ENCODE results near the gene GTF2I.
"Not testable (repeated sequence)": the region's sequence is repeated elsewhere in the genome, so short reads cannot be mapped to it uniquely, and the experiment has no call there.

Gene GTF2I

DNA sequence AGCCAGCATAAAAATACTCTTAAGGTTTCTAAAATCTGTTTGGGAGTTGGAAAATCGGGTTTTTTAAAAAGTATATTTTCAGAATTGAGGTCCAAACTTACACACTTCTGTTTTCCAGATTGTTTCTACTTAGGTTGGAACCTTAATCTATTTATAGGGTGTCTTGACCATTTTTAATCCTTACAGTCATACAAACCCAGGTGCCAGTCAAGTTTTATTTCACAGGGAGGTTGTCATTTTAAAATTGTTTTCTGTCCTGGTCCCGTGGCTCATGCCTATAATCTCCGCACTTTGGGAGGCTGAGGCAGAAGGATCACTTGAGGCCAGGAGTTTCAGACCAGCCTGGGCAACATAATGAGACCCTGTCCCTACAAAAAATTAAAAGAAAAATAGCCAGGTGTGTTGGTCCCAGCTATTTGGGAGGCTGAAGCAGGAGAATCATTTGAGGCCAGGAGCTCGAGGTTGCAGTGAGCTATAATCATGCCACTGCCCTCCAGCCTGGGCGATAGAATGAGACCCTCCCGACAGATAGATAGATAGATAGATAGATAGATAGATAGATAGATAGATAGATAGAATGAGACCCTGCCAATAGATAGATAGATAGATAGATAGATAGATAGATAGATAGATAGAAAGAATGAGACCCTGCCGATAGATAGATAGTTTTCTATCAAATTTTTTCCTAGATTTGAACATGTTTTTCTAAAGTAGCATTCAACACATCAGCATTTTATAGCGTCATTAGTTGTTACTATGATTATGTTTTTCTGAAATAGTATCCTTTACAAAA, 69.0 kb downstream of the GTF2I start:
- Mint-ChIP-seq H3K9me3 (no peaks in the 10 kb centered on the region), H3K27ac (peak overlapping the region in 1 of 2 donors; percentile 60), H3K4me1 (no peaks in the 10 kb centered on the region), H3K27me3 (no peaks in the 10 kb centered on the region), H3K4me3 (no peak overlapping the region)
- ATAC-seq (no peak), DNase-seq (no peak)

DNA sequence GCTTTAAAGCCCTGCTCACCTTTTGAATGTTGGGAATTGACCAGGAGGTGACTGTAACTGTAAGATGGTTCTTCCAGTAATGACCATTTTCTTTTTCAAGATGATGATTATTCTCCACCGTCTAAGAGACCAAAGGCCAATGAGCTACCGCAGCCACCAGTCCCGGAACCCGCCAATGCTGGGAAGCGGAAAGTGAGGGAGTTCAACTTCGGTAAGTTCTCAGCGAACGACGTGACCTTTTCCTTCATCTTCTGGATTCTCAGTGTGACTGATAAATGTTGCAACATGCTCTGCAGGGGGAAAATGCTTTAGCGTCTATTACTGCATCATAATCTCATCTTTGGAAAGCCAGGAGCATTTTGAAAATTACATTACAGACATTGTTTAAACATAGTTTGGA, 71.2 kb downstream of the GTF2I start:
- H3K27me3 Mint-ChIP-seq, H3K9me3 Mint-ChIP-seq, DNase-seq, H3K4me1 Mint-ChIP-seq, ATAC-seq, H3K4me3 Mint-ChIP-seq, H3K27ac Mint-ChIP-seq: not testable (repeated sequence)

DNA sequence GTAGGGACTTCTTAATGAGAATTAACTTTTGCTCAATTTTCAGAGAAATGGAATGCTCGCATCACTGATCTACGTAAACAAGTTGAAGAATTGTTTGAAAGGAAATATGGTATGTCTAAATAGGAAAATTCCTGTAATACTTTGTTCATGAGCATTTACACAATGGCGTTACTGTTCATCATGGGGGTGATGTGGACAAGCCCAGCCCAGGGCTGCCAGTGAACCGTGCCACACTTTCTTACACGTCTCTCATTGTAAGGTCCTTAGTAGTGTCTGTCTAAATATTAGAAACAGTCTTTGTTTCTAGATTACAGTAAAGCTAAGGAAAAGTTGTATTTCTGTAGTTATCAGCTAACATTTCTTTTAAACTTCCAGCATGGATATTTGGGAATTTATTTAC, 72.7 kb downstream of the GTF2I start:
- ATAC-seq = not testable (repeated sequence)

DNA sequence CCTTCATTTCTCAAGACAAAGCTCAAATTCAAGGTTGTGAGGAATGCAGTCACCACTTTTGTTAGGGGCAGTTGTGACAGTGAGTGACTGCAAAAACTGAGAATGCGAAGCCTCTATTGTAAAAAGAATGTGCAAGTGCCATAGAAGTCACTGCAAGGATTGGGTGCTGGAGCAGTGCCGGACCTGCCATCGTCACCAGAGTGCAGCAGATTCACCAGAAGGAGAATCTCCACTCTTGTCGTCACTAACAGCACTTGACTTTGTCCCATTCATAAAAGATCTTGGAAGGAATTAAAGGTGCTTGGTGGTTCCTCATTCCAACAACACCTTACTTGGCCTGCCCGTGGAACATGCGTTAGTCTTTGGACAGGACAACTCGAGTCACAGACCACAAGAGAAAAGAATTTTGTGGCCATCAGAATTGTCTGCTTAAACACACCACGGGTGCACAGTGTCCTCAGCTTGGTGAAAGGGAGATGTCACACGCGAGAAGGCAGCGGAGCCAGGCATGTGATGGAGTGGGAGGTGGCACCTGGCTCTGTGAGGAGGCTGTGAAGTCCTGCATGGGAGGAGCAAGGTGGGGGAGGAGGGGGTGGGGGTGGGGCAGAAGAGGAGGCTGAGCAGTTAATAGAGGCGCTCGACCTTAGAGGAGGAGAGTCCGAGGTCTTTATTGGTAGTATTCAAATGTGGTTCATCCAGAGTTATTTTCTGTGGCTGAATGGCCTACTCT, 82.6 kb downstream of the GTF2I start:
- ATAC-seq, H3K9me3 Mint-ChIP-seq: not testable (repeated sequence)

More for the DNA sequence above, 72.7 kb downstream of the GTF2I start:
- not testable (repeated sequence) for H3K27ac Mint-ChIP-seq, H3K4me3 Mint-ChIP-seq, H3K27me3 Mint-ChIP-seq, DNase-seq, H3K9me3 Mint-ChIP-seq, H3K4me1 Mint-ChIP-seq

DNA sequence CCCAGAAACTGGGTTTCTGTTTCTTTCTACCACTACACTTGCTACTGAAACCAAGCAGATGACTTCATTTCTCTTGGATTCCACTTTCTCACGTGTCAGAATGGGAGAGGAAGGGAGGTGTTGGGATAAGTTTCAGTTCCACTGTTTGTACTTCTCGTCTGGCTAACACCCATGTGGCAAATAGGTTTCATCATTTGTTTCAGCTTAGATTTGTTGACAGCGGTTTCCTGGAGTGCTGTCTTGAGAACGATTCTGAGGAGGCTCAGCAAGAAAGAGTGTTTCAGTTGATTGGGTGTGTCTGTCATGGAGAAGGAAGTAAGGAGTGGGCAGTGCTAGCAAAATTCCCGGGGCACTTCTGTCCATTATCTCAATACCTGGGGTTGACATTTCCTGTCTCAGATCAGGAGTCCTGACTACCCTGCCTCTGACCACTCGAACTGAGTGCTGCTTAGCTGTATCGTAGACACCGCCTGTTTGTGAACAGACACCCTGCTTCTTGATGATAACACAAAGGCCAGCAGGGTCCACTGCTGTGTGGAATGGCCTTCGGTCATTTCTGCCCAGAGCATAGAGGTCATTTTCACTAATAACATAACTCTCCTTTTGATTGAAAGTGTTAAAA, 86.5 kb downstream of the GTF2I start:
- H3K27me3 Mint-ChIP-seq, H3K9me3 Mint-ChIP-seq, H3K4me1 Mint-ChIP-seq, H3K4me3 Mint-ChIP-seq, H3K27ac Mint-ChIP-seq, ATAC-seq, DNase-seq: not testable (repeated sequence)

More for the DNA sequence above, 82.6 kb downstream of the GTF2I start:
- not testable (repeated sequence) for H3K4me3 Mint-ChIP-seq, H3K27me3 Mint-ChIP-seq, H3K27ac Mint-ChIP-seq, H3K4me1 Mint-ChIP-seq, DNase-seq

DNA sequence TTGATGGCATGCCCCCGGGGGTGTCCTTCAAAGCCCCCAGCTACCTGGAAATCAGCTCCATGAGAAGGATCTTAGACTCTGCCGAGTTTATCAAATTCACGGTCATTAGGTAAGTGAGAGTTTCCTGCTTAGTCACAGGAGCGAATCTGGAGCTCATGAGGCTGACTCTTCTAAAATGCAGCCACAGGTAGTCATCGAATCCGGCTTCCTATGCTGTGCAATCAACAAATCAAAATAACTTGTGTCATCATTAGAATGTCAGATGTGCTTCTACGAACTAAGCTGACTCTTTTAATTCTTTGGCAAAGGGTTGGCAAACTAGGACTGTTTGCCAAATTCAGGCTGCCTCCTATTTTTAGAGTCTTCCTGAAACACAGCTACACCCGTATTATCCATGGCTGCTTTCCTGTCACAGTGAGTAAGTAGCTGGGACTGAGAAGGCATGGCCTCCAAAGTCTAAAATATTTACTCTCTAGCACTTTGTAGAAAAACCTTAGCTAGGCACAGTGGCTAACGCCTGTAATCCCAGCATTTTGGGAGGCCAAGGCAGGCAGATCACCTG, 96.5 kb downstream of the GTF2I start:
- not testable (repeated sequence) for H3K27ac Mint-ChIP-seq, H3K27me3 Mint-ChIP-seq, H3K9me3 Mint-ChIP-seq, H3K4me3 Mint-ChIP-seq, ATAC-seq, H3K4me1 Mint-ChIP-seq, DNase-seq

DNA sequence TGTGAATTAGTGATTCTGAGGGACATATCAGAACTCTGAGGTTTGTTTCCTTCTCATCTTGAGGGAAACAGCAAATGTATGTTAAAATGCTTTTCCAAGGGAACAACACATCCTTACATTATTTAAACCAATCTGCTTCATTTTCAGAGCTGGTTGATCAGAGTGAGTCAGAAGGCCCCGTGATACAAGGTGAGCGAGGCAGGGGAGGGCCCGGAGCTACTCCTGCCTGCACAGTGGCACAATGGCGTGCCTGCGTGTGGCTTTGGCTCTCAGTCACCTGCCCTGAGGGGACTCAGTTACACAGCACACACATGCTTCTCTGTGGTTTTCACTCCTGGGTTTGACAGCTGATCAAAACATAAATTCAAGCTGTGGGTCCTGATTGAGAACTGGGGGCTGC, 99.2 kb downstream of the GTF2I start:
- not testable (repeated sequence) for DNase-seq, H3K4me3 Mint-ChIP-seq, H3K27me3 Mint-ChIP-seq, ATAC-seq, H3K9me3 Mint-ChIP-seq, H3K4me1 Mint-ChIP-seq, H3K27ac Mint-ChIP-seq

DNA sequence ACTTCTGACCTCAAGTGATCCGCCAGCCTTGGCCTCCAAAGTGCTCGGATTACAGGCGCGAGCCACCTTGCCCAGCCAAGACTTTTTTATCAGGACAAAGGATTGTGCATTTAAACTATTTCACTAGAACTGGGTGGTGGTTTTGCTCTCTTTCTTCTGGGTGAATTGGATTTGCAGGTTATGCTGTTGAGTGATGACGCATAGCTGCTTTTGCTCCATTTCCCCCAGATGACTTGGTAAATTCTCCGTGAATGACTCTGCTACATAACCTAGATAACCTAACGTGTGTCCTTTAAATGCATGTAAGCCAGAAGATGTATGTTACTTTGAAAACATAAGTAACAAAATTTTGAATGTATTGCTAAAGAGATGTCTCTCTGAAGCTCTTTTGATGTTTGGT, 100.8 kb downstream of the GTF2I start:
- not testable (repeated sequence) for H3K27me3 Mint-ChIP-seq, H3K4me3 Mint-ChIP-seq, DNase-seq, ATAC-seq, H3K9me3 Mint-ChIP-seq, H3K27ac Mint-ChIP-seq, H3K4me1 Mint-ChIP-seq

DNA sequence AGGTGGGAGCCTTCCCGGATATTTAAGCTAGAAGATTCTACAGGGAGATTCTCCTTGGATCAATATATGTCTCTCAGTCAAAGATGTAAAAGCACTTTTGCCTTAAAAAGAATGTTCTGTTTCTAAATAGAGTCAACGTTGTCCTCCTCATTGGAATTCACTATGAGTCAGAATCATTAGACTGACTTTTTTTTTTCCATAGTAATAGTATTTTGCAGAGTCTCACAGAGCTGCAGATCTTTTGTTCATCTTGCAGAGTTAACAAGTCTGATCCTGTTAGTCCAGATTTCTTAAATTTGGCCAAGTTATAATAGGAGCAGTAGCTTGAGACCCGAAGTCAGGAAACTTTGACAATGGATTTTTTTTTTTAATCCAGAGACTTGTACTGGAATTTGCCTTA, 101.5 kb downstream of the GTF2I start:
- not testable (repeated sequence) for H3K27ac Mint-ChIP-seq, H3K9me3 Mint-ChIP-seq, H3K4me3 Mint-ChIP-seq, ATAC-seq, H3K27me3 Mint-ChIP-seq, H3K4me1 Mint-ChIP-seq, DNase-seq

DNA sequence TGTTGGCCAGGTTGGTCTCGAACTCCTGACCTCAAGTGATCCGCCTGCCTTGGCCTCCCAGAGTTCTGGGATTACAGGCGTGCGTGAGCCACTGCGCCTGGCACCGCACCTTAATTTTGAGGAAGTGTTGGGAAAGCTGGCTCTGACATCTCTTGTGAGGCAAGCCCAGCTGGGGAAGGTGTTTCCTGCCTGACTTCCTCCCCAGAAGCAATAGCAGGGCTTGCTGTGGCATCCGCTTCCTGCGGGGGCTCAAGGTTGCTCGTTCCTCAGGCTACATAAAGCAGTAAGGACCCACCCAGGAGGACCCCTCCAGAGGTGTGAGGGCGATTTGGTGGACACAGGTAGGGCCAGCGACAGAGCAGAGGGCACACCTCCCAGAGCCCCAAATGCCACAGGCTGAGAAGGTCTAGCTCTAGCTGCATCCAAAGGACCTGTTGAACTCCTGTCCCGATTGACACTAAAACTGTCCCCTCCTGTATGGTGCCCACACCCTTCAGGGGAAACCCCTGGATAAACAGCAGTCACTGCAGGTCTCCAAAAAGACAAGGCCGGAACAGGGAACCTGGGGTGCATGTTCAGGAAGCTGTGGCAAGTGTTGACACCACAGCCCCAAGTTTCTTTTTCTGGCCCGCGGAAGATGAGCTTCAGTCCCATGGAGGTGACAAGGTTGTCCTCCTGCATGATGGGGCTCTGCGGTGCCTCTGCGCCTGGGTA, 107.8 kb downstream of the GTF2I start:
- H3K4me3 Mint-ChIP-seq, H3K27ac Mint-ChIP-seq, H3K27me3 Mint-ChIP-seq, DNase-seq, H3K4me1 Mint-ChIP-seq, H3K9me3 Mint-ChIP-seq: not testable (repeated sequence)
- ATAC-seq = peak; percentile 82

DNA sequence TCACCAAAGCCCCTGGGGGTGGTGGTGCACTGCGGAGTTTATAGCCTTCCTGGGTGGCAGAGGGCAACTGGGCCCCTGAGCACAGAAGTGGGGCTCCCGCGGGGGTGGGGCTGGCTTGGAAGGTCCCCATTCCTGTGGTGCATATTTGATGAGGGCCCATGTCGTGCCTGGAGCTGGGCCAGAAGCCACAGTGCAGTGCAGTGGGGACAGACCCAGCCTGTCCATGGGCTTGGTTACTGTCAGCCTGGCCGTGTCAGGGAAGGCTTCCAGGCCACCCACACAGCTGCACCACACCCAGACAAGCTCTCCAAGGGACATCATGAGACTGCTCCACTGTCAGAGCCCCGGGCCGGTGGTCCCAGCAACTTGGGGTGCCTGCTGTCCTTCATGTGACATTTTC, 109.0 kb downstream of the GTF2I start:
- not testable (repeated sequence) for H3K27me3 Mint-ChIP-seq, H3K4me3 Mint-ChIP-seq, H3K4me1 Mint-ChIP-seq, H3K27ac Mint-ChIP-seq, DNase-seq, H3K9me3 Mint-ChIP-seq
- ATAC-seq = peak; percentile 49

DNA sequence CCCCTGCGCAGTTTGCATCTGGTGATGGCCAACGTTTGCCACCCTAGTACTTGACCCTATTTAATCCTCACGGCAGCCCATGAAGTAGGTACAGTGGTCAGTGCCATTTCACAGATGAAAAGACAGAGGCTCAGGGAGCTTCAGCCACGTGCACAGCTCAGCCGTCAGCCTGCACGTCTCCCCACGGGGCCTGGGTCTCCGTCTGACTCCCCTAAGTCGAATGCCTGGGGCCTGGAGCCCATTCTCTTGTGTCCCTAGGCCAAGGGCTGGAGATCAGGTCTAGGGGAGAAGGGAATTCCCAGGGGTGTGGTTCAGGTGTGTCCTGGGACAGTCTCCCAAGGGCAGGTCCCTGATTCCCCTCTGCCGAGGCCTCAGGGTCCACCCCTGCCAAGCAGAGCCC, 109.5 kb downstream of the GTF2I start:
- DNase-seq, H3K27ac Mint-ChIP-seq, H3K27me3 Mint-ChIP-seq, H3K4me1 Mint-ChIP-seq, H3K9me3 Mint-ChIP-seq, ATAC-seq: not testable (repeated sequence)
- H3K4me3 Mint-ChIP-seq = peak overlapping the region in 1 of 2 donors; percentile 24

DNA sequence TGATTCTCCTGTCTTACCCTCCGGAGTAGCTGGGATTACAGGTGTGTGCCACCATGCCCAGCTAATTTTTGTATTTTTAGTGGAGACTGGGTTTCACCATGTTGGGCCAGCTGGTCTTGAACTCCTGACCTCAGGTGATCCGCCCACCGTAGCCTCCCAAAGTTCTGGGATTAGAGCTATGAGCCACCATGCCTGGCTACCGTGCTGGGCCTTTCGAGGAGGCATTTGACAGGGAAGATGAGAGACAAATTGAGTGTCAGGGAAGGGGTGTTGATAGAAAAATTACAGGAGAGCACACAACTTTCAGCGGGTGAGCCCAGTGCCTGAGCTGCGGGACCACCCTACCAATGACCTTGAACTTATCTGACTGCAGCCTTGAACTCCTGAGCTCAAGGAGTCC, 112.5 kb downstream of the GTF2I start:
- not testable (repeated sequence) for H3K27ac Mint-ChIP-seq

DNA sequence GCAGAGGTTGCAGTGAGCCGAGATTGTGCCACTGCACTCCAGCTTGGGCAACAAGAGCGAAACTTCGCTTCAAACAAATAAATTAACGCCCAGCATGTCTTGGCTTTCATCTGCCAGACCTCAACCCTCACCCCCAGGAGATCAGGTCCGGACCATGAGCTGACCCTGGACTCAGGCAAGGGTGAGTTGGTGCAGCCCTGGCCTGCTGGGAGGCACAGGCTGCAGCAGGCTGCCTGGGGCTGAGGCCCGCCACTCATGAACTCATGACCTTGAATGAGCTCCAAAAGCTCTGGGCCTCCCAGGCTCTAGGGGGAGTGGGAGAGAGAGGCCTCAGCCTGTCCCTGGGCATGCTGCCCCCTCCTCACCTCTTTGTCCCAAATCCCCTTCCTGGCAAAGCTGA, 114.6 kb downstream of the GTF2I start:
- H3K4me1 Mint-ChIP-seq, H3K27ac Mint-ChIP-seq, H3K9me3 Mint-ChIP-seq, H3K4me3 Mint-ChIP-seq, DNase-seq, H3K27me3 Mint-ChIP-seq, ATAC-seq: not testable (repeated sequence)

More for the DNA sequence above, 112.5 kb downstream of the GTF2I start:
- not testable (repeated sequence) for DNase-seq, H3K4me1 Mint-ChIP-seq, ATAC-seq, H3K9me3 Mint-ChIP-seq, H3K4me3 Mint-ChIP-seq, H3K27me3 Mint-ChIP-seq
